Cortex of kidney (tissue), 1 donor: Measurements from ENCODE around the gene PGA5.

Experiments used
- DNase-seq: peaks from one replicate; lab custom pipeline; 2025; lab: John Stamatoyannopoulos, UW

Gene PGA5

DNA sequence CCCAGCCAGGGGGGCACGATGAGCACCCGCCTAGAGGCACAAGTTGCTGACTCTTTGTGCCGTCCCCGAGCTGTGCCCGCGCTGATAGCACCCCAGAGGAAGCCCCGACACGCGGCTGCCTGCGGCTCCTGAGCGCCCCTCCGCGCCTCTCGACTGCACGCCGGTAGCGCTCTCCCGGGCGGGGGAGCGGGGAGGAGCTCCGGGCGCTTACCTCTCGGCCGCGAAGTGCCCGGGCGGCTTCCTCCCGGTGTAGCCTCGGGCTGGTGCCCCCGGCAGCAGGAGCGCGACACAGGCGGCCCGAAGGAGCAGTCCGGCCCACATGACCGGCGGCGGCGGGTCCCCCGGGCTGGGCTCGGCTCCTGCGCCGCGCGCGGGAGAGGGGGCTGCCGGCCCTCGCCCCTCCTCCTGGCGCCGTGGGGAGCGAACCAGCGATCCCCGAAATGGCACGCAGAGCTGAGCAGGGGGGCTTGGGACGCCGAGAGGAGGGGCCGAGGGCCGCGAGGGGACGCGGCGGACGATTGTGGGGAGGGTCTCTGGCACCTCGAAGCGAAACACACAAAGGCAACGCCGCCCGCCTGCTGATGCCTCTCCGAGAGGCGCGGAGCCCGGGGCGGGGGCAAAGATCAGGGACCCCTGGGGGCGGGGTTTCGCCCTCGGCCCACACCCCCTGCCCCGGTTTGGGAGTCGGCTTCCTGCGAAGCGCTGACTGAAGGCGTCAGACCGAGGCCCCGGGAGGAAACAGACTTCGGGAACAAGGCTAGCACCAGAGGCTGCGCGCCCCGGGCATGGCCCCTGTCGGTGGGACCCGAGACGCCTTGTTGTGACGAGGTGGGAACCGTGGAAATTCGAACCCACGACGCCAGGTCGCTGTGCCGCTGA is 54.0 kb downstream of the PGA5 start, which contains the start of gene VWCE:
Gene VWCE, minus strand, starts transcription at position 600 of the 879 bp plus-strand sequence. Its CDS starts 279 bp downstream, at position 321.
- no peak for DNase-seq

DNA sequence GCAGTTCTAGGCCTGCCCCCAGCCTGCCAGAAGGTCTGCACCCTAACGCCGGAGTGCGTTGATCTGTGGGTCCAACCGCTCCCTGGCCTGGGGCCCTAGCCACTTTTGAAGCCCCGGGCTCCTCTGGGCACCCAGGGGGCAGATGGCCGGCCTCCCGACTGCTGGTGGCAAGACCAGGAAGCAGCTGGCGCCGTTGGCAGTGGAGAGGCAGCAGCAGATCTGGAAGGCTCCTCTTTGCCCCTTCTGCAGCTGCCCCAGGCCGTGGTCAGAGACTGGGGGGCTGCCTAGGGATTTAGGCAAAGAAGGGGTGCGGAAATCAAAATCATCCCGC is 54.6 kb downstream of the PGA5 start:
- DNase-seq, result no peak

DNA sequence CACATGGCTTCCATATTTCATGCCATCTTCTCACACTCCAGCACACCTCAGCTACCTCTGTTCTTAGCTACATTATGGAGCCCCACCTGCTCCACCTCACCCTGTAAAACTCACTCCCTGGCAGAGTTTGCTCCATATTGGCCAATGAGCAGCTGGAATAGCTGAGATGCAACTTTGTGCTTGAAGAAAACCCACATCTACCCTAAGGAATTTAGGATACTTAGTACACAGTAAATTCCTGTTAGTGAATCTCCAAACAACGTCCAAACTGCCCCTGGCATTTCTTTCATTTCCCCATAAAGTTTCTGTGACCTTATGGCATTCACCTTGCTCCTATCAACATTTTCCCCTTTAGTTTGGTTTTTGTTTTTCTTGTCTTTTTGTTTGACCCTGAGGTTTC is 56.4 kb downstream of the PGA5 start:
- DNase-seq, result no peak

DNA sequence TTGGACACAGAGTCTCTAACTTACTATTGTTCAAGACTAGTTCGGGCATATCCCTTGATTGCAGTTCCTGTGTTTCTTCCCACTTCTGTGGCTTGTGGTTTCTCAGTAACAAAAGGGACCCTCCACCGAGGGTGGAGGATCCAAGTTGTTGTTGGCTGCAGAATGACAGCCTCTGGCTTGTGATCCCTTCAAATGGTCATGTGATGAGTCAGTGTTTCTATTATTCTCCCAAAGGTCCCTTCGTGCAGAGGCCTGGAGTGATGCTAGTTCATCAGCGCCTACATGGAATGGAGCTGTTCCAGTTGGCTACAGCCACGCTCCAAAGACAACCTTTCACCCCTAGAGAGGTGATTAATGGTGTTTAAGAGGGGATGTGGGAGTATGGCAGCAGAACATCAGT is 56.8 kb downstream of the PGA5 start:
- no peak for DNase-seq

DNA sequence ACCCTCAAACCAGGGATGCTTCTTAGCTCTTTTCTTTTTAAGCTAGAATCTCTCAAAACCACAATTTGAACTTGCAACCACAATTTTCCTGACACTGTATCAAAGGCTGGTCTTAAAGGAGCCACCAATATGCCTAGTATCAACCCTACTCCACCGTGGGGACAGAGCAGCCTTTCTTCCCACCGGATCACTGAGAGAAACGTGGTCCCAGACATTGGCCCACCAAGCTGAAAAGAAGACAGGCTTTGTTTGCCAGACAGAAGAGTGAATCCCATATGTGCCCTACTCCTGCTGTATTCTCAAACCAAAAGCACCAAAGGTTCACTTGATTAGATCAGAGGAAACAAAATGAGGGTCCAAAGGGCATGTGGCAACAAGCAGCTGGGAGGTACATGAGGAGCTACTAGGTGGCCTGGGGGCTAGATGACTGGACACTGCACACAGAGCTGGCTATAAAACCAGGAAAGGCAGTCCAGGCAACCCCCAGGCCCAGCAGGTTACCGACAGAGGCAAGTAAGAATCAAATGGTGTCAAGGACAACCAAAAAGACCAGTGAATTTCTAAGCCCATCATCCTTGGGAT is 57.8 kb downstream of the PGA5 start:
- DNase-seq, result no peak
